SK-N-SH (cell line): ENCODE data around the gene MCC.

Experiments
- CHD2 ChIP-seq: fragments of 150-350 bp; IDR thresholded peaks from 2 replicates; pipeline ENCODE4 v1.6.1; 2018; ENCODE audit warnings: low read length; ENCODE audit not compliant: partially characterized antibody
- GATA2 ChIP-seq: sonication (generic); formaldehyde crosslinking; IDR thresholded peaks from 2 replicates; pipeline ENCODE4 v1.5.0; 2020; ENCODE audit warnings: mild to moderate bottlenecking, missing genetic modification reagents
- NFIC ChIP-seq: IDR thresholded peaks from 2 replicates; pipeline ENCODE4 v1.4.0; 2012; ENCODE audit warnings: borderline replicate concordance
- REST ChIP-seq: IDR thresholded peaks from 2 replicates; pipeline ENCODE4 v1.6.1; 2012; ENCODE audit warnings: mild to moderate bottlenecking, low read depth, low read length, moderate library complexity
- TAF1 ChIP-seq: IDR thresholded peaks from 2 replicates; pipeline ENCODE4 v1.6.1; 2012; ENCODE audit warnings: low read depth, mild to moderate bottlenecking, low read length, moderate library complexity, borderline replicate concordance
- USF2 ChIP-seq: fragments of 150-350 bp; IDR thresholded peaks from 2 replicates; pipeline ENCODE4 v1.6.1; 2017; ENCODE audit warnings: antibody characterized with exemption, low read length, low read depth, borderline replicate concordance

GRCh38 chr5:113145757-113146387, 342.4 kb downstream of the MCC start:
- TF ChIP-seq USF2, result no peak
- no peak for TF ChIP-seq NFIC
- no peak for TF ChIP-seq CHD2
- TF ChIP-seq TAF1, result no peak
- no peak for TF ChIP-seq REST
- no peak for TF ChIP-seq GATA2 (CRISPR knock-in tag)
